PC-3 (cell line): Measurements from ENCODE around the gene BAAT. TPM values are rescaled to one million over a fixed set of nuclear protein-coding genes. Genes with fewer than 3 reads are reported as not detected.

Experiments used
- ATAC-seq: fragments of 200-7000 bp; cut with Tn5 transposase; 2 replicates; pipeline ENCODE4 v1.9.1; 2020; ENCODE audit warnings: mild to moderate bottlenecking, moderate library complexity
- BruUV-seq: library from RNA; stranded (reverse); fragments of 400-500 nt; replicated peaks from 2 replicates; lab custom pipeline; 2021; lab: Mats Ljungman, UMichigan
- CTCF ChIA-PET: fragments of 300-600 bp; sonication (Branson Sonifier 250); formaldehyde crosslinking; loops from one replicate; lab custom pipeline; 2022; ENCODE audit warnings: antibody characterized with exemption; lab: Charles Lee
- POLR2A ChIA-PET: fragments of 300-600 bp; sonication (Branson Sonifier 250); formaldehyde crosslinking; loops from one replicate; lab custom pipeline; 2022; ENCODE audit warnings: antibody characterized with exemption; ENCODE audit not compliant: unreplicated experiment; lab: Charles Lee
- DNase-seq: peaks from one replicate; pipeline ENCODE4 v3.0.0-alpha.2; 2015
- H2AFZ ChIP-seq: fragments of 300-600 bp; sonication (generic); 2 replicates; pipeline ENCODE4 v1.6.0; 2016; ENCODE audit warnings: antibody characterized with exemption, low read length
- H3F3A ChIP-seq: fragments of 300-600 bp; sonication (generic); one replicate; pipeline ENCODE4 v1.6.0; 2017; ENCODE audit warnings: antibody characterized with exemption, low read length, control low read depth, mild to moderate bottlenecking; ENCODE audit not compliant: unreplicated experiment
- H3K27ac ChIP-seq: fragments of 300-600 bp; sonication (generic); 2 replicates; pipeline ENCODE4 v1.5.1; 2016; ENCODE audit warnings: mild to moderate bottlenecking, low read length
- H3K27me3 ChIP-seq: fragments of 300-600 bp; sonication (generic); 2 replicates; pipeline ENCODE4 v1.6.1; 2016; ENCODE audit warnings: low read length, mixed read lengths
- H3K36me3 ChIP-seq: fragments of 300-600 bp; sonication (generic); 2 replicates; pipeline ENCODE4 v1.6.1; 2016; ENCODE audit warnings: low read depth, mixed run types, low read length, mixed read lengths
- H3K4me1 ChIP-seq: fragments of 300-600 bp; sonication (generic); 2 replicates; pipeline ENCODE4 v1.5.1; 2016; ENCODE audit warnings: low read length; ENCODE audit not compliant: insufficient read depth
- H3K4me2 ChIP-seq: fragments of 300-600 bp; sonication (generic); 2 replicates; pipeline ENCODE4 v1.6.0; 2016; ENCODE audit warnings: low read length
- H3K4me3 ChIP-seq: fragments of 300-600 bp; sonication (generic); 2 replicates; pipeline ENCODE4 v1.5.1; 2016; ENCODE audit warnings: mild to moderate bottlenecking, low read length, mixed read lengths
- H3K79me2 ChIP-seq: fragments of 300-600 bp; sonication (generic); 2 replicates; pipeline ENCODE4 v1.6.1; 2017; ENCODE audit warnings: low read length, mixed read lengths
- H3K9ac ChIP-seq: fragments of 300-600 bp; sonication (generic); 2 replicates; pipeline ENCODE4 v1.6.0; 2016; ENCODE audit warnings: mild to moderate bottlenecking, low read length
- H3K9me2 ChIP-seq: fragments of 300-600 bp; sonication (generic); replicated peaks from 2 replicates; pipeline ENCODE4 v1.6.1; 2016; ENCODE audit warnings: mixed run types, low read length, mixed read lengths
- H3K9me3 ChIP-seq: fragments of 300-600 bp; sonication (generic); 2 replicates; pipeline ENCODE4 v1.6.1; 2016; ENCODE audit warnings: low read length, mixed read lengths
- H4K20me1 ChIP-seq: fragments of 300-600 bp; sonication (generic); 2 replicates; pipeline ENCODE4 v1.6.1; 2016; ENCODE audit warnings: low read length, mixed read lengths
- CTCF ChIP-seq: fragments of 300-600 bp; sonication (generic); conservative IDR thresholded peaks from 2 replicates; pipeline ENCODE4 v1.5.1; 2017; ENCODE audit warnings: antibody characterized with exemption, low read depth, mild to moderate bottlenecking, low read length
- EZH2 ChIP-seq: fragments of 300-600 bp; sonication (generic); IDR thresholded peaks from one replicate; pipeline ENCODE4 v1.6.1; 2017; ENCODE audit warnings: antibody characterized with exemption, mild to moderate bottlenecking, low read length; ENCODE audit not compliant: unreplicated experiment
- EZH2phosphoT487 ChIP-seq: fragments of 300-600 bp; sonication (generic); IDR thresholded peaks from 2 replicates; pipeline ENCODE4 v1.6.1; 2018; ENCODE audit warnings: mild to moderate bottlenecking, antibody characterized with exemption, low read length, borderline replicate concordance
- intact Hi-C: fragments of 100-400 bp; cut with micrococcal nuclease; formaldehyde crosslinking; loops from 2 replicates; pipeline ENCODE4 v1.9.0; 2023
- total RNA-seq: library from RNA; depleted of rRNA; stranded (reverse); fragments of >200 nt; gene quantifications from 2 replicates; pipeline ENCODE4 v1.2.3, GENCODE V29; 2014

Gene BAAT
- total RNA-seq, 1 experiment from 2014 or later = 0.07 TPM

- no peak overlapping the region for H3K9ac ChIP-seq
- CTCF ChIA-PET = interaction anchor here (0.6 to 1.0 kb wide), 3 partner anchors 76 to 886 kb away, joined by 3 read pairs; no protein-coding TSS in a partner anchor
- POLR2A ChIA-PET = no interaction called here
- peaks cover 27% of the 10 kb centered on the region for H3K36me3 ChIP-seq
- H3F3A ChIP-seq = no peaks in the 10 kb centered on the region
- H2AFZ ChIP-seq = no peak overlapping the region
- TF ChIP-seq CTCF (peak; percentile 36; the same call in 1 of the 2 replicates), EZH2 (no peak)
- H3K4me2 ChIP-seq = no peak overlapping the region
- no peaks in the 10 kb centered on the region for H3K9me3 ChIP-seq
- H3K4me3 ChIP-seq = no peak overlapping the region
- ATAC-seq (peak; percentile 63; the same call in 1 of the 2 replicates), DNase-seq (peak; percentile 21)
- intact Hi-C loops = loop anchor here (1.0 to 5.0 kb wide), 2 partner anchors 145 to 786 kb away; partner anchors contain the start of gene RNF20
- BruUV-seq = no TSS peak
- no peaks in the 10 kb centered on the region for H3K9me2 ChIP-seq
- H3K27me3 ChIP-seq = no peaks in the 10 kb centered on the region
- H4K20me1 ChIP-seq = no peaks in the 10 kb centered on the region
- H3K4me1 ChIP-seq = no peaks in the 10 kb centered on the region
- no peak overlapping the region for H3K27ac ChIP-seq
- H3K79me2 ChIP-seq = peaks cover 29% of the 10 kb centered on the region
Observed at GRCh38 chr9:101388507-101388993, 3.7 kb upstream of the BAAT start.

GRCh38 chr9:101387871-101388506 is 3.2 kb upstream of the BAAT start:
- H3K27me3 ChIP-seq = no peaks in the 10 kb centered on the region
- no TSS peak for BruUV-seq
- no peaks in the 10 kb centered on the region for H3K9me2 ChIP-seq
- peaks cover 23% of the 10 kb centered on the region for H3K79me2 ChIP-seq
- ChIA-PET CTCF (interaction anchor here (0.7 kb wide), 1 partner anchor 886 kb away, joined by 3 read pairs; no protein-coding TSS in a partner anchor), POLR2A (no interaction called here)
- DNase-seq (peak; percentile 51), ATAC-seq (no peak; the same call in 1 of the 2 replicates)
- no peaks in the 10 kb centered on the region for H3K4me1 ChIP-seq
- intact Hi-C loops = loop anchor here (1.0 to 5.0 kb wide), 3 partner anchors 71 to 786 kb away; partner anchors contain the start of gene RNF20
- H3K27ac ChIP-seq = no peak overlapping the region
- no peaks in the 10 kb centered on the region for H4K20me1 ChIP-seq
- H3K9ac ChIP-seq = no peak overlapping the region
- no peaks in the 10 kb centered on the region for H3K9me3 ChIP-seq
- H2AFZ ChIP-seq = no peak overlapping the region
- no peak overlapping the region for H3K4me2 ChIP-seq
- H3K4me3 ChIP-seq = no peak overlapping the region
- no peaks in the 10 kb centered on the region for H3F3A ChIP-seq
- H3K36me3 ChIP-seq = peaks cover 26% of the 10 kb centered on the region
- TF ChIP-seq EZH2phosphoT487 = no peak
- peak; percentile 64 for TF ChIP-seq CTCF

GRCh38 chr9:101383361-101383760 is 1.4 kb downstream of the BAAT start:
- no TSS peak for BruUV-seq
- no peaks in the 10 kb centered on the region for H4K20me1 ChIP-seq
- H2AFZ ChIP-seq = no peak overlapping the region
- no peaks in the 10 kb centered on the region for H3K9me2 ChIP-seq
- no peak for TF ChIP-seq EZH2
- no peak for TF ChIP-seq CTCF
- TF ChIP-seq EZH2phosphoT487 = no peak
- no peaks in the 10 kb centered on the region for H3K79me2 ChIP-seq
- intact Hi-C loops = no loop called here
- no peaks in the 10 kb centered on the region for H3K4me1 ChIP-seq
- ATAC-seq (no peak), DNase-seq (no peak)
- no peaks in the 10 kb centered on the region for H3K27me3 ChIP-seq
- no peaks in the 10 kb centered on the region for H3F3A ChIP-seq
- CTCF ChIA-PET = no interaction called here
- peaks cover 8% of the 10 kb centered on the region; the same call in 1 of the 2 replicates for H3K36me3 ChIP-seq
- H3K4me2 ChIP-seq = no peak overlapping the region
- H3K9me3 ChIP-seq = no peaks in the 10 kb centered on the region
- H3K27ac ChIP-seq = no peak overlapping the region
- no peak overlapping the region for H3K4me3 ChIP-seq
- POLR2A ChIA-PET = no interaction called here
- H3K9ac ChIP-seq = no peak overlapping the region
